Small intestine (tissue), 7 donors: ENCODE results near the gene ABCC1. TPM values are rescaled to one million over a fixed set of nuclear protein-coding genes. Genes with fewer than 3 reads are reported as not detected.

Source experiments
- DNase-seq, 2 donors: peaks; one replicate each; pipeline versions ENCODE4 v3.0.0 to v3.0.0-alpha.2; 2013
- FAIRE-seq: peaks from 2 replicates; lab custom pipeline; 2012; peaks lifted over from hg19 to GRCh38; lab: Jason Lieb, UNC
- H3K27ac ChIP-seq, 3 donors: one replicate each; pipeline ENCODE4 v1.5.1; 2013; ENCODE audit warnings: low read length in 2 of 3, mild to moderate bottlenecking in 2 of 3, control low read depth in 1 of 3, inconsistent platforms in 1 of 3, low read depth in 1 of 3, moderate library complexity in 1 of 3
- H3K27me3 ChIP-seq, 3 donors: one replicate each; pipeline ENCODE4 v1.6.1; 2013; ENCODE audit warnings: low read length in 3 of 3, inconsistent platforms in 1 of 3; ENCODE audit not compliant: control insufficient read depth in 3 of 3, insufficient read depth in 3 of 3
- H3K36me3 ChIP-seq, 3 donors: one replicate each; pipeline ENCODE4 v1.6.1; 2013; ENCODE audit warnings: low read length in 3 of 3, inconsistent platforms in 1 of 3, low read depth in 1 of 3, mild to moderate bottlenecking in 1 of 3, moderate library complexity in 1 of 3; ENCODE audit not compliant: control insufficient read depth in 3 of 3, insufficient read depth in 2 of 3
- H3K4me1 ChIP-seq, 3 donors: one replicate each; pipeline ENCODE4 v1.6.1; 2013; ENCODE audit warnings: low read length in 2 of 3, inconsistent platforms in 1 of 3, low read depth in 1 of 3, mild to moderate bottlenecking in 1 of 3, moderate library complexity in 1 of 3; ENCODE audit not compliant: control insufficient read depth in 3 of 3, insufficient read depth in 2 of 3
- H3K4me3 ChIP-seq, 3 donors: one replicate each; pipeline ENCODE4 v1.5.1; 2013; ENCODE audit warnings: low read length in 3 of 3, control low read depth in 1 of 3, inconsistent platforms in 1 of 3, low read depth in 1 of 3, mild to moderate bottlenecking in 1 of 3, moderate library complexity in 1 of 3
- H3K9me3 ChIP-seq, 2 donors: one replicate each; pipeline ENCODE4 v1.6.1; 2013; ENCODE audit warnings: low read depth in 1 of 2, low read length in 1 of 2; ENCODE audit not compliant: control insufficient read depth in 2 of 2, insufficient read depth in 1 of 2
- WGBS, 3 donors: extraction: QIAGEN DNeasy Blood & Tissue Kit; methylation state at CpG; one replicate each; pipeline ENCODE4 v1.1.7; 2013; 5-methylcytosine and 5-hydroxymethylcytosine counted together
- polyA plus RNA-seq, 4 donors: library from polyadenylated mRNA; stranded (reverse) in 3 of 4; unstranded in 1 of 4; fragments of 200-250 nt in 3 of 4; fragments of 120-200 nt in 1 of 4; gene quantifications; one replicate each; pipeline versions ENCODE4 v1.2.1 to v1.2.3, GENCODE V29; 2013
- donor health status: healthy with polysubstance abuse.
- donor health status: control.
- donor health status: control.
- donor health status: Bipolar disorder and iron deficiency.
- donor health status: healthy.

The ABCC1 gene
- polyA plus RNA-seq, 4 donors: 0.54 to 12.4 (median 4.1) TPM

- FAIRE-seq (no peak), DNase-seq (no peak)
- Histone ChIP-seq H3K27ac (peak overlapping the region in 1 of 3 donors; percentile 18), H3K9me3 (no peaks in the 10 kb centered on the region), H3K36me3 (peaks cover 0 to 3% (median 0%) of the 10 kb centered on the region in 3 donors), H3K4me1 (peaks cover 2 to 9% (median 8%) of the 10 kb centered on the region in 3 donors), H3K27me3 (no peaks in the 10 kb centered on the region), H3K4me3 (no peak overlapping the region)
- WGBS, 3 donors: 64 to 73% (median 70%) methylated on average over 11 of the region's 11 CpGs
These were observed 76.0 kb downstream of the ABCC1 start for GRCh38 chr16:16025214-16025968.

- DNase-seq (peak; percentile 29 to 51), FAIRE-seq (no peak)
- Histone ChIP-seq H3K36me3 (peaks cover 0 to 3% (median 0%) of the 10 kb centered on the region in 3 donors), H3K27ac (peak overlapping the region in 1 of 3 donors; percentile 83), H3K4me3 (peak overlapping the region in 2 of 3 donors; percentile 12 to 15), H3K27me3 (no peaks in the 10 kb centered on the region), H3K9me3 (no peaks in the 10 kb centered on the region), H3K4me1 (peaks cover 0 to 5% (median 4%) of the 10 kb centered on the region in 3 donors)
- 27 to 63% (median 57%) methylated on average over 10 to 11 of the region's 11 CpGs for WGBS, 3 donors
These were observed 78.4 kb downstream of the ABCC1 start for GRCh38 chr16:16027728-16028310.

- Histone ChIP-seq H3K4me1 (peaks cover 0 to 4% (median 3%) of the 10 kb centered on the region in 3 donors), H3K27ac (peak overlapping the region in 1 of 3 donors; percentile 83), H3K36me3 (peaks cover 0 to 7% (median 0%) of the 10 kb centered on the region in 3 donors), H3K27me3 (no peaks in the 10 kb centered on the region), H3K4me3 (peak overlapping the region in 2 of 3 donors; percentile 12 to 15), H3K9me3 (no peaks in the 10 kb centered on the region)
- DNase-seq (peak; percentile 62 to 72), FAIRE-seq (no peak)
- 27 to 62% (median 45%) methylated on average over 19 of the region's 19 CpGs for WGBS, 3 donors
These were observed 79.0 kb downstream of the ABCC1 start for GRCh38 chr16:16028311-16028999.

- DNase-seq (no peak), FAIRE-seq (no peak)
- Histone ChIP-seq H3K36me3 (peaks cover 0 to 7% (median 0%) of the 10 kb centered on the region in 3 donors), H3K4me1 (peaks cover 0 to 4% (median 3%) of the 10 kb centered on the region in 3 donors), H3K27me3 (no peaks in the 10 kb centered on the region), H3K9me3 (no peaks in the 10 kb centered on the region), H3K27ac (no peak overlapping the region), H3K4me3 (no peak overlapping the region)
- WGBS, 3 donors: 70 to 81% (median 74%) methylated on average over 5 of the region's 5 CpGs
These were observed 80.1 kb downstream of the ABCC1 start for GRCh38 chr16:16029431-16030011.

- no peak overlapping the region for H3K27ac ChIP-seq
- 89 to 97% (median 96%) methylated on average over 8 of the region's 8 CpGs for WGBS, 3 donors
These were observed 81.0 kb downstream of the ABCC1 start for GRCh38 chr16:16030449-16030848.

GRCh38 chr16:16031401-16031800, 82.0 kb downstream of the ABCC1 start:
- 95 to 98% (median 96%) methylated on average over 6 of the region's 6 CpGs for WGBS, 3 donors
- no peak overlapping the region for H3K27ac ChIP-seq
- DNase-seq: no peak

More at GRCh38 chr16:16030449-16030848, 81.0 kb downstream of the ABCC1 start:
- Histone ChIP-seq H3K36me3 (peaks cover 0 to 5% (median 0%) of the 10 kb centered on the region in 3 donors), H3K4me1 (peaks cover 0 to 4% (median 3%) of the 10 kb centered on the region in 3 donors), H3K9me3 (no peaks in the 10 kb centered on the region), H3K27me3 (no peaks in the 10 kb centered on the region), H3K4me3 (no peak overlapping the region)
- DNase-seq (no peak), FAIRE-seq (no peak)

GRCh38 chr16:16032271-16032979, 83.0 kb downstream of the ABCC1 start:
- no peaks in the 10 kb centered on the region for H3K27me3 ChIP-seq
- FAIRE-seq: no peak
- peaks cover 0 to 4% (median 3%) of the 10 kb centered on the region in 3 donors for H3K4me1 ChIP-seq
- H3K4me3 ChIP-seq: no peak overlapping the region
- no peak for DNase-seq
- peaks cover 7 to 21% (median 8%) of the 10 kb centered on the region in 3 donors for H3K36me3 ChIP-seq
- H3K27ac ChIP-seq: no peak overlapping the region
- WGBS, 3 donors: 78 to 92% (median 83%) methylated on average over 5 of the region's 5 CpGs
- H3K9me3 ChIP-seq: no peaks in the 10 kb centered on the region

More at GRCh38 chr16:16031401-16031800, 82.0 kb downstream of the ABCC1 start:
- no peaks in the 10 kb centered on the region for H3K9me3 ChIP-seq
- H3K4me1 ChIP-seq: peaks cover 0 to 4% (median 3%) of the 10 kb centered on the region in 3 donors
- H3K27me3 ChIP-seq: no peaks in the 10 kb centered on the region
- H3K4me3 ChIP-seq: no peak overlapping the region
- peaks cover under 1 to 11% (median 3%) of the 10 kb centered on the region in 3 donors for H3K36me3 ChIP-seq
- FAIRE-seq: no peak
